Stimulated activated CD8-positive, alpha-beta memory T cell treated with anti-CD3 and anti-CD28 coated beads, Interleukin-15, amount 100 ng/mL, for 24 hours (primary cell): Measurements from ENCODE around the gene AGAP3.

Experiments used
- DNase-seq: peaks from one replicate; pipeline ENCODE4 v3.0.0-alpha.2; 2020; ENCODE audit warnings: low read depth

Gene AGAP3

DNA sequence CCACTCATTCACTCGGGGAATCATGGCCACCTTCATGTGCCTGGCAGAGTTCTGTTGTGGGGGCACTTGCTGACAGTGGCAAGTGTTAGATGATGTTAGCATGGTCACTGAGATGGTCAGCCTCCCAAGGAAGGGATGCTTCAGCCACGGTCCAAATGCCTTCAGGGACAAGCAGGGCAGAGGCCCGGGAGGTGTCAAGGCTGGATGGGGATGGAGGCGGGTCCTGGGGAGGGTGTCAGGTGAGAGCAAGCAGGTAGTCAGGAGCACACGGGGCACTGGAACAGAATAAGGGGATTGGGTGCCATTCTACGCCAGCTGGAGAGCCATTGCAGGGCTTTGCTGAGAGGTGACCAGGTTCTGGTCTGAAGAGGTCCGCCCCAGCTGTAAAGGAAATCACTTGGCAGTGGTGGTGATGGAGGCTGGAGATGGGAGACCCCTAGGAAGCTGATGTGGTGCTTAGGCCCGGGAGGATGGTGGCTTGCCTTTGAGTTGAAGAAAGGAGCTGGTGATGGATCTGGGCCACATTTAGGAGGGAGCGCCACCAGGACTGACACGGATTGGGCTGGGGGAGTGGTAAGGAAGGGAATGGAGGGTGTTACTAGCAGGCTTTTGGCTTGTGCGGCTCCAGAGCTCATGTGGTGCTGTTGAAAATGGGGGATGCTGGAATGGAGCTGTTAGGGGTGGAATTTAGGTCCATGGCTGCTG lies 24.1 kb downstream of the AGAP3 start:
- no peak for DNase-seq

GRCh38 chr7:151110941-151111645 lies 24.8 kb downstream of the AGAP3 start:
- DNase-seq: peak; percentile 41

DNA sequence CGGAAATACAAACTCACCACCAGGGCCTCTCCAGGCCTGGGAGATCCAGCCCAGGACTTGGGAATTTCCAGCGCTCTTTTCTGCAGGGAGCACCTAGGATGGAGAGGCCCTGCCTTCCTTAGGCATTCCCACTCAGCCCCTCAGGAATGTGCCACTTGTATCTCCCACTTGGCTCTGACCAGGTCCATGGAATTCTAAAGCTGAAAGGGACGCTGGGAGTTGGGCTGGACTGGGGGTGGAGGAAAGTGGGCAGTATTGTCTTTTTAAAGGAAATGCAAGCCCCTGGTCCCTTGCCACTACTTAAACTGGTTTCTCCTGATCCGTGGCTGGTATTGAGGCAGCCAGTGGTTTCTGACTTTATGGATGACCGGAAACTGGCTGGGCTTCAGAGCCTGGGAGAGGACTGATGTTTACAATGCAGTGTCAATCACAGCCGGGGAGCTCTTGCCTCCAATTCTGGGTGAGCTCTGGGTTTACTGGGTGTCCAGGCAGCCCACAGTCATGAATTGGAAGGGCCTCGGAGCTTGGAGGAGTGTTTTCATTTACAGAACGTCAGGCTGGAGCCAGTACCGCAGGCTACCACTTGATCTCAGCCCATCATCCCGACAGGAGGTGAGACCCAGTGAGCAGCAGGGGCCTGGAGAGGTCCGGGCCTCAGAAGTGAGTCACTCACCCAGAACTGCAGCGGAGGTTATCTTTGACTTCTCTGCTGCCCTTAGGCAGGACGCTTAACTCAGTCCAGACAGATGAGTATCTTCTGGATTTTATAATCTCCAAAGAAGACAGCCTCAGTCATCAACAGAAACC lies 27.3 kb downstream of the AGAP3 start:
- DNase-seq: no peak

- DNase-seq: no peak
These were observed 28.1 kb downstream of the AGAP3 start for GRCh38 chr7:151114151-151115090.

GRCh38 chr7:151115121-151115835 lies 29.0 kb downstream of the AGAP3 start:
- peak; percentile 13 for DNase-seq

DNA sequence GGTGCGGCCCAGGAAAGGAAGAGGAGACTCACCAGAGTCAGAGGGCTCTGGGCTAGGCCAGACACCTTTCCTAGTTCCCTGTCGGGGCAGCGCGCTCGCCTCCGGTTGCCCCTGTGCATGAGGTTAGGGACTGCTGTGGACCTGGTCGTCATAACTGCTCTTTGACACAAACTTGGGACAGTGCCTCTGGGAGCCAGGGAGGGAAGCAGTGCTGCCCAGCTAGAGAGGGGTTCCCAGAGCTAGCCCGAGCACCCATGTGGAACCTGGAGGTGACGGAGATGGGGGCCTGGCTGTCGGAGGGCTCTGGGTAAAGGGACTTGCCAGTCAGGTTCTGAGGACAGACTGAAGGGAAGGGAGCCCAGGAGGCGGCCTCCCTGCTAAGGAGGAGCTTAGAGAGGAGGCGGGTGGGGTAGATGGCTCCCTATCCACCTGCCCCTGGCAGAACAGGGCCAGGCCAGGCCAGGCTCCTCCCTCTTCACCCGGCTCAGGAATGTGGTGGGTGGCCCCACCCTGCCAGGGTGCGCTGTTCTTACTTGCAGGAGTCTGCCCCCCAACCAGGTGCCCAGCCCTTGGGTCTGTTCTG lies 29.7 kb downstream of the AGAP3 start:
- no peak for DNase-seq

DNA sequence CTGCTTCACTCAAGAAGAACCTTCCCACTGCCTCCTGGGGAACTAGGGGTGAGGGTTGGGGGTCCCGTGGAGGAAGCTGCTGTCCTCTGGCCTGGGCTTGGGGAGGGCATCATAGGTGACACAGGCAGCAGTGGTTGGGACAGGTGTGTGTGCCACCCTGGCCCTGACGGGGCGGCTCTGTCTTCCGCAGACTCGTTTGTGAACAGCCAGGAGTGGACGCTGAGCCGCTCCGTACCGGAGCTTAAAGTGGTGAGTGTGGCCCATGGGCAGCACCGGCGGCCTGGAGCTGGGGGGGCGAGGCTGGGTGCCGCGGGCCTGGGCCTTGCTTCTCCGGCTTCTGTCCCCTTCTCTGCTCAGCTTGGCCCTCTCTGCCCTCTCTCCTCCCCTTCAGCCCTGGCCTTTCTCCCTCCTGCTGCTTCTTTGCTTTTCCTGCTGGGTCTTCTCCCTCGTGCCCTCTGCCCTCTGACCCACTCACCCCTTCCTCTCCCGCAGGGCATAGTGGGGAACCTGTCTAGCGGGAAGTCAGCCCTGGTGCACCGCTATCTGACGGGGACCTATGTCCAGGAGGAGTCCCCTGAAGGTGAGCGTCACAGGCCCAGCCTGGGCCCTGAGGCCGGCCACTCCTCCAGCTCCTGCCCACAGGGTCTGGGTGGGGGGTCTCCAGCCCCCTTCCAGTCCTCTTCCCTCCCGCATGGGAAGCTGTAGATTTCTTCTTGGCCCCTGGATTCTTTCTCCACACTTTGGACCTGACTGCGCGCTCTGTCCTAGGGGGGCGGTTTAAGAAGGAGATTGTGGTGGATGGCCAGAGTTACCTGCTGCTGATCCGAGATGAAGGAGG lies 30.5 kb downstream of the AGAP3 start:
- no peak for DNase-seq

DNA sequence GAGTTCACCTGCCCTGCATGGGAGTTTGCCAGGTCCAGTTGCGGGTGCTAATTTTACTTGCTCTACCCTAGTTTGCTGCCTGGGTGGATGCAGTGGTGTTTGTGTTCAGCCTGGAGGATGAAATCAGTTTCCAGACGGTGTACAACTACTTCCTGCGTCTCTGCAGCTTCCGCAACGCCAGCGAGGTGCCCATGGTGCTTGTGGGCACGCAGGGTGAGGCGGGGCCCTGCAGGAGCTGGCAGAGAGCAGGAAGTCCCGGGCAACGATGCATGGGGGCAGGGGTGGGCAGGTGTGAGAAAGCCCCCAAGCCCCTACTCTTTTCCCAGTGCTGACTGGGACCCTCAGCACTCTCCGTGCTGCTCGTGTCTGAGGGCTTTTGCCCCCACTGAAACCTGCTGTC lies 31.3 kb downstream of the AGAP3 start:
- DNase-seq: no peak

GRCh38 chr7:151118108-151119054 lies 32.1 kb downstream of the AGAP3 start:
- DNase-seq: no peak

- DNase-seq: no peak
These were observed 32.8 kb downstream of the AGAP3 start for GRCh38 chr7:151119055-151119415.

DNA sequence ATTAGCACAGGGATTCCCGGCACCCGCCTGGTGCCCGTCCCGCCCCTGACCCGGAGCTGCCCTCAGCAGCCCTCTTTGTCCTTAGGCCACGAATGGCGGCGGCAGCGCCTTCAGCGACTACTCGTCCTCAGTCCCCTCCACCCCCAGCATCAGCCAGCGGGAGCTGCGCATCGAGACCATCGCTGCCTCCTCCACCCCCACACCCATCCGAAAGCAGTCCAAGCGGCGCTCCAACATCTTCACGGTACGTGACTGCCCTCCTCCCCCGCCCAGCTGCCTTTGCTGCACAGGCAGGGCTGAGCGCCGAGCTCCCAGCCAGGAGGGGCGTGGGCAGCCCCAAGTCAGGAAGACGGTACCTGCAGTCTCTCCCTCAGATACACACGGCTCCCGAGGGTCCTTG lies 33.6 kb downstream of the AGAP3 start:
- no peak for DNase-seq

GRCh38 chr7:151120896-151121295 lies 34.6 kb downstream of the AGAP3 start:
- no peak for DNase-seq

DNA sequence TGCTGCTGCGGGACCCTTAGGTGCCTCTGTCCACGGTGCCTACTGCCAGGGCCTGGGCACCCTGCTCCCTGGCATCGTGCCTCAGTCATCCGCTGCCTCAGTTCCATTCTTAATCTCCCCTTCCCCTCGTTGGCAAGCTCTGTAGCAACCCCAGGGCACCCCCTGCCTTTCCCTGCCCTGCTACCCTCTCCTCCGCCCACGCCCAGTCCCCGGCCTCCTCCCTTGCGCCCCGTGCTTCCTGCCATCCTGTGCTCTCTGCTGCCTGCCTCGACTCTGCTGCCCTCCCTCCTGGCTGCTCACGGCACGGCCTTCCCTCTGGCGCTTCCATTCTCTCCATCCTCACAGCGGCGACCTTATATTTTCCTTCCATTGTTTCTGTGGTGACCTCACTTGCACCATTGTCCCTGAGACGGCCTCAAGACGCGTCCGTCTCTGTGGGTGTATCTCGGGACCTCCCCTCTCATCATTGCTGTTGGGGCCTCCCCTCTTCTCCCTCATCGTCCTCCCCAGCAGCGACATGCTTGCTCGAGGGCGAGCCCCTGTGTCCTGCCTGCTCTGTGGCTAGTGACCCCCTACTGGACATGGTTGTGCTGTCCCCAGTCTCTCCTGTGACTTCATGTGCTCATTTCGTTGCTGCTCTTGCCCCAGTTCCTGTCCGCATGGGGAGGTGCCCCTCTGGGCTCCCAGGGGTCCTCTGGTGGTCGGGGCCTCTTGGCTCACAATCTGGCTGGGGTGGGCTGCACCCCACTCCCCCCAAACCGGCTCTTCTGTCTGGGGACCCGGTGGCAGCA lies 35.3 kb downstream of the AGAP3 start:
- DNase-seq: no peak

- no peak for DNase-seq
These were observed 36.0 kb downstream of the AGAP3 start for GRCh38 chr7:151122276-151122675.

DNA sequence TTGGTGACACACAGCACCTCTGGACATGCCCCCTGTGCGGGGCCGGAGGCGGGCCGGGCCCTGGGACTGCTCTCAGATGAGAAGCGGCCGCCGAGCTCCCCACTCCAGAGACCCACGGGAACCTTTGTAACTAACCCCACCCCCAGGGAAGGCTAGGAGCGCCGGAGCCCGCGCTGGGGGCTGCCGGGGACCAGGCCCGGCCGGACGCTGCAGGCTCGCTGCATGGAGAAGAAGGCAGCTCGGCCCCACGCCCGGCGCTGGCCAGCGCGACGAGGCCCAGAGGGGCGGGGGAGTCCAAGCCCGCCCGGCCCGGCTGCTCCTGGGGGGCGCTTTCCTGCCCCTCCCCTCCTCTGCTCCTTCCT lies 36.5 kb downstream of the AGAP3 start:
- no peak for DNase-seq

- DNase-seq: no peak
These were observed 37.0 kb downstream of the AGAP3 start for GRCh38 chr7:151123158-151123821.

DNA sequence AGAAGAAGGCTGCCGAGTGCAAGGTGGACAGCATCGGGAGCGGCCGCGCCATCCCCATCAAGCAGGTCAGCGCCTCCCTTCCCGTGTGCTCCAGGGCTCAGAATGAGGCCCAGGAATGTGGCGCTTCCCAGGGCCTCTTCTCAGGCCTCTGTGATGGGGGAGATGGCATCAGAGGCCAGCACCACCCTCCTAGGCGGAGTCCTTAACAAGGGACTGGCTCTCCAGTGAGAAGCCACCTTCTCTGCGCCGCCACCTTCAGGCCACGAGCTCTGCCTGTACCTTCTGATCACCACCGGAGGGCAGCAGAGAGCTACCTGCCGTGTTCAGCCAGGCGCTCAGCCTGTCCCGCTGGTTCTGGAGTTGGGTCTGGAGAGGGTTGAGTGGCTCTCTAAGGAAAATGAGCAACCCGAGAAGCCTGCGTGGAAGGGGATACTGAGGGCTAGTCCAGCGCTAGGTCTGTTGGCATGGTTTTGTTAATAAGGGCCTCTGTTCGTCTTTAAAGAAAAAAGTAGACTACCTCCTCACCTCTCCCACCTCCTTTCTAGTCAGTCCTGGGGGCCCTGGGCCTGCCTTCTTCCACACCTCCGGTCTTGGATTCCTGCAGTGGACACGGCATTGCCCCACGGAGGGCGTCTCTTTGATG lies 37.7 kb downstream of the AGAP3 start:
- peak; percentile 67 for DNase-seq
